Measurements from ENCODE around the gene TMEM87B. TPM values are rescaled to one million over a fixed set of nuclear protein-coding genes. Genes with fewer than 3 reads are reported as not detected.

The TMEM87B gene
- total and polyA plus RNA-seq, 8 donors, result 4.7 to 21.7 (median 11.6) TPM

DNA sequence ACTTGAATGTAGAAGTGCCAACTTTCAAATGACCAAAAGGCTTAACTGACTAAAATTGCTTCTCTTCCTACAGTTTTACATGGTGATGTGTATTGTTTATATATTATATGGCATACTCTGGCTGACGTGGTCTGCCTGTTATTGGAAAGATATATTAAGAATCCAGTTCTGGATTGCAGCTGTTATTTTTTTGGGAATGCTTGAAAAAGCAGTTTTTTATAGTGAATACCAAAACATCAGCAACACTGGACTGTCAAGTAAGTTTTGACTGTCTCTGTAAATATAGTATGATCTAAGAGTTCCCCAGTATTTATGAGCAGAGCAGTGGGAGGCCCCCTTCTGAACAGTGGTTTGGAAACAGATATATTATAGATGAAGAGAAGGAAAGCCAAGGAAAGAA, 26.2 kb downstream of the TMEM87B start:
- H3K27ac ChIP-seq, result no peak overlapping the region
- TF ChIP-seq, protein P1, sequence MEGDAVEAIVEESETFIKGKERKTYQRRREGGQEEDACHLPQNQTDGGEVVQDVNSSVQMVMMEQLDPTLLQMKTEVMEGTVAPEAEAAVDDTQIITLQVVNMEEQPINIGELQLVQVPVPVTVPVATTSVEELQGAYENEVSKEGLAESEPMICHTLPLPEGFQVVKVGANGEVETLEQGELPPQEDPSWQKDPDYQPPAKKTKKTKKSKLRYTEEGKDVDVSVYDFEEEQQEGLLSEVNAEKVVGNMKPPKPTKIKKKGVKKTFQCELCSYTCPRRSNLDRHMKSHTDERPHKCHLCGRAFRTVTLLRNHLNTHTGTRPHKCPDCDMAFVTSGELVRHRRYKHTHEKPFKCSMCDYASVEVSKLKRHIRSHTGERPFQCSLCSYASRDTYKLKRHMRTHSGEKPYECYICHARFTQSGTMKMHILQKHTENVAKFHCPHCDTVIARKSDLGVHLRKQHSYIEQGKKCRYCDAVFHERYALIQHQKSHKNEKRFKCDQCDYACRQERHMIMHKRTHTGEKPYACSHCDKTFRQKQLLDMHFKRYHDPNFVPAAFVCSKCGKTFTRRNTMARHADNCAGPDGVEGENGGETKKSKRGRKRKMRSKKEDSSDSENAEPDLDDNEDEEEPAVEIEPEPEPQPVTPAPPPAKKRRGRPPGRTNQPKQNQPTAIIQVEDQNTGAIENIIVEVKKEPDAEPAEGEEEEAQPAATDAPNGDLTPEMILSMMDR (IDR thresholded peaks at IDR 0.05), result no peak
- no peaks in the 10 kb centered on the region for H3K4me1 ChIP-seq
- intact Hi-C loops (cut with DNase I), result no loop called here
- H3K9me3 ChIP-seq, result no peaks in the 10 kb centered on the region
- 86 to 91% methylated on average over 1 of the region's 1 CpG for WGBS, 2 donors
- H3K27me3 ChIP-seq, result no peaks in the 10 kb centered on the region
- ATAC-seq (no peak), DNase-seq (no peak), FAIRE-seq (no peak)
- peaks cover 0 to 20% (median 0%) of the 10 kb centered on the region in 3 donors for H3K36me3 ChIP-seq
- H3K4me3 ChIP-seq, result no peak overlapping the region

DNA sequence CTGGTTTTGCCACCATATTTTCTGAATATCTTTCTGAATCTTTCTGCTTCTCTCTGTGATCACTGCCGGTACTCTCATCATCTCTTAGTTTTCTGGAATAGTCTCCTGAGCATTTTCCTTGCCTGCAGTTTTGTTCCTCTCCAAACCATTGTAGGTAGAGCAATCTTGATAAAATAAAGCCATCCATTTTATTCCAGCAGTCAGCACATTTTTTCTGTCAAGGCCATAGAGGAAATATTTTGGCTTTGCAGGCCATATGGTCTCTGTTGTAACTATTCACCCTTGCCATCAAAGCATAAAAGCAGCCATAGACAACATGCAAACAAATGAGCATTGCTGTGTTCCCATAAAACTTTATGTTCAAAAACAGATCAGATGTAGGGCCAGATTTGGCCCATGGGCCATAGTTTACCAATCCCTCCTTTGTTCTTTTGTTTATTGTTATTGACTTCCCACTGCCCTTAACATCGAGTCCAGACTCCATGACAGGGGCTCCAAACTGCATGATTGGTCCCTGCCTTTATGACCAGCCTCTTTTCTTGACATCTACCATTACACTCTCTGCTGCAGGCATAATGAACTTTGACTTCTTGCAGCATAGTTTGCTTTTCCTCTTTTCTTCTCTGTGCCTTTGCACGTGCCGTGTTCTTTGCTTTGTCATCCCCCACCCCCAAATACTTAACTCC, 29.8 kb downstream of the TMEM87B start:
- no peak overlapping the region for H3K27ac ChIP-seq
- no peak for ATAC-seq
- no peaks in the 10 kb centered on the region for H3K27me3 ChIP-seq
- H3K4me3 ChIP-seq, result no peak overlapping the region
- TF ChIP-seq, protein P1 (IDR thresholded peaks at IDR 0.05), result no peak
- WGBS, 2 donors, result 77 to 82% methylated on average over 4 of the region's 4 CpGs
- H3K9me3 ChIP-seq, result no peaks in the 10 kb centered on the region
- intact Hi-C loops (cut with DNase I), result no loop called here
- H3K4me1 ChIP-seq, result no peaks in the 10 kb centered on the region
- DNase-seq, result no peak
- peaks cover 0 to 35% (median 7%) of the 10 kb centered on the region in 3 donors for H3K36me3 ChIP-seq
- FAIRE-seq, result no peak

DNA sequence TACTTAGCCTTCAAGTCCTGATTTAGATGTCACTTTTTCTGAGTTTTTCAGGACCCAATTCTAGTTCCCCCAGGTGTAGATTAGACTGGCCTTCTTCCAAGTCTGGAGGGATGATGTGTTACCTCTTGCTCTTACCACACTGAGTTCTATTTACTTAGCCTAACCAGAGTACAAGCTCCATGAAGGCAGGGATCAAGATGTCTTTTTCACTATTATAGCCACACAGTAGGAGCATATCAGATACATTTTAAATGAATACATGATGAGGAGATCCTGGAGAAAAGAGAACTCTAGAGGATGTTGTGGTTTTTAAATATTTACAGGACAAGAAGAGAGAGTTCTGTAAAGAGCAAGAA, 30.3 kb downstream of the TMEM87B start:
- no peak for ATAC-seq
- intact Hi-C loops (cut with DNase I), result no loop called here
- Histone ChIP-seq H3K4me3 (no peak overlapping the region), H3K4me1 (no peaks in the 10 kb centered on the region), H3K9me3 (no peaks in the 10 kb centered on the region), H3K27ac (no peak overlapping the region), H3K36me3 (peaks cover 0 to 38% (median 7%) of the 10 kb centered on the region in 3 donors), H3K27me3 (no peaks in the 10 kb centered on the region)
- DNase-seq, result no peak
- TF ChIP-seq, protein P1 (IDR thresholded peaks at IDR 0.05), result no peak
- FAIRE-seq, result no peak

DNA sequence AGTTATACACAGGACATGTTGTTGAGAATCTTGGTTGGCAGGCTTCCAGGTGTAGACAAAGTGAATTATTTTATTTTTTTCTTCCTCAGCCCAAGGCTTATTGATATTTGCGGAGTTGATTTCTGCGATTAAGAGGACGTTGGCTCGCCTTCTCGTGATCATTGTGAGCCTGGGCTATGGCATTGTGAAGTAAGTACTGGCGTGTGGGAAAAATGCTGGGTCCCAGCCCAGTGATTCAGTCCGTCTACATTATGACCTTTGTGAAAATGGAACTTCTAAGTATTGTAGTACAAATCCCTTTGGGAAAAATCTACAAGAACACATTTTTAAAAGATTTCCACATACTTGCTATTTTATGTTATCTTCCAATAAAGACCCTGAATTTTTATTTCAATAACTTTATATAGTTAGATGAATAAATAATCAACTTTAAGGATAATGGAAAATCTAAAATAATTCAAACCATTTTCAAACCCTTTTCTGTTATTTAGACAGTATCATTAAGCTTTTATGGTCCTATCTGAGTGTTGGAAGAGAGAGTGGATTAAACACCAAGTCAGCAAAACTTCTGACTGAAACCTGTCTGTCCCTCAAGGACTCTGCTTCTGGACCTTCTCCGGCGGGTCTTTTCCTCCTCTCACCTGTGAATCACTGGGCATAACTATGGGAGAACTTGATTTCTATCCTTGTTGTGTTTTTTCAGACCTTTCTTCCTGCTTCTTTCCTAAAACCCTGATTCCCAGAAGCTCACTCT, 31.0 kb downstream of the TMEM87B start:
- no peak overlapping the region for H3K27ac ChIP-seq

More for the DNA sequence above, 31.0 kb downstream of the TMEM87B start:
- TF ChIP-seq, protein P1 (IDR thresholded peaks at IDR 0.05), result no peak
- Histone ChIP-seq H3K4me1 (no peaks in the 10 kb centered on the region), H3K36me3 (peaks cover 0 to 38% (median 7%) of the 10 kb centered on the region in 3 donors), H3K4me3 (no peak overlapping the region), H3K9me3 (no peaks in the 10 kb centered on the region), H3K27me3 (no peaks in the 10 kb centered on the region)
- intact Hi-C loops (cut with DNase I), result no loop called here
- ATAC-seq (peak in 1 of 4 donors; percentile 43), DNase-seq (no peak), FAIRE-seq (no peak)
- 84 to 88% methylated on average over 9 of the region's 9 CpGs for WGBS, 2 donors

Measured in pancreas (tissue), 10 donors.